Measurements from ENCODE around the gene MAD1L1.

DNA sequence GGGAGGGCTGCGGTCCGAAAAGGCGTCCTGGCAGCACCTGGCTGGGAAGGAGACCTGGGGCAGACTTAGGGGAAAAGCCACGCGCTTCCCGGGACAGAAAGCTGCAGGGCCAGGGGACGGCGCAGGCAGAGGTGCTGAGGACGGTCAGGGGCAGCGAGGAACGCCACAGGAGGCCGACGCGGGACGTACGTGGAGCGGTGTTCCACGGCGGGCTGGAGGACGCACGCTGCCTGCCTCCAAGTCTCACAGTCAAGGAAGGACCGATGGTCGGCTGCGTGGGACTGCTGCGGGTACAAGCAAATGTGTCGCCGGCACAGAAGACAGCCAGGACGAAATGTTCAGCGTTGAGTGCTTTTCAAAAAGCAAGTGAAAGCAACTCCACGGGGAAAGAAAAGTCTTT is 317.4 kb downstream of the MAD1L1 start:
- TF ChIP-seq GATA3 (IDR thresholded peaks at IDR 0.05; ENCODE audit: low read depth, low read length) = no peak
- TF ChIP-seq GATA2 (IDR thresholded peaks at IDR 0.05; ENCODE audit: low read depth, low read length) = no peak
